Neutrophil (primary cell): ENCODE results near the gene ORAI3.
A peak's percentile ranks its signal among the peaks of the same experiment; 100 is the strongest.
"Not testable (repeated sequence)": the region's sequence is repeated elsewhere in the genome, so short reads cannot be mapped to it uniquely, and the experiment has no call there.

ENCODE experiments used
- H3K27ac ChIP-seq: fragments of 200-600 bp; sonication (generic); 2 replicates; pipeline ENCODE4 v1.5.1; 2016; ENCODE audit warnings: mild to moderate bottlenecking, moderate library complexity
- H3K27me3 ChIP-seq: fragments of 200-600 bp; sonication (generic); 2 replicates; pipeline ENCODE4 v1.6.0; 2016; ENCODE audit warnings: mild to moderate bottlenecking
- H3K36me3 ChIP-seq: fragments of 200-600 bp; sonication (generic); 2 replicates; pipeline ENCODE4 v1.5.1; 2017
- H3K4me1 ChIP-seq, 2 experiments: fragments of 200-600 bp in 1 of 2; sonication (generic) in 1 of 2; 1 replicate in 1 of 2; 2 replicates in 1 of 2; pipeline versions ENCODE4 v1.5.1 to v1.6.1; 2013 to 2016; ENCODE audit warnings: low read depth in 1 of 2, low read length in 1 of 2, mild to moderate bottlenecking in 1 of 2, moderate library complexity in 1 of 2; ENCODE audit not compliant: control insufficient read depth in 1 of 2, insufficient read depth in 1 of 2
- H3K4me3 ChIP-seq, 2 experiments: fragments of 200-600 bp in 1 of 2; sonication (generic) in 1 of 2; 1 replicate in 1 of 2; 2 replicates in 1 of 2; pipeline ENCODE4 v1.5.1; 2013 to 2016; ENCODE audit warnings: low read depth in 1 of 2, low read length in 1 of 2, mild to moderate bottlenecking in 1 of 2, moderate library complexity in 1 of 2
- H3K9me3 ChIP-seq: fragments of 200-600 bp; sonication (generic); 2 replicates; pipeline ENCODE4 v1.5.1; 2016
- TF ChIP-seq, protein P1 (sequence below): fragments of 200-600 bp; sonication (generic); IDR thresholded peaks from 2 replicates; pipeline ENCODE4 v1.5.1; 2016; ENCODE audit warnings: antibody characterized with exemption

The ORAI3 gene

DNA sequence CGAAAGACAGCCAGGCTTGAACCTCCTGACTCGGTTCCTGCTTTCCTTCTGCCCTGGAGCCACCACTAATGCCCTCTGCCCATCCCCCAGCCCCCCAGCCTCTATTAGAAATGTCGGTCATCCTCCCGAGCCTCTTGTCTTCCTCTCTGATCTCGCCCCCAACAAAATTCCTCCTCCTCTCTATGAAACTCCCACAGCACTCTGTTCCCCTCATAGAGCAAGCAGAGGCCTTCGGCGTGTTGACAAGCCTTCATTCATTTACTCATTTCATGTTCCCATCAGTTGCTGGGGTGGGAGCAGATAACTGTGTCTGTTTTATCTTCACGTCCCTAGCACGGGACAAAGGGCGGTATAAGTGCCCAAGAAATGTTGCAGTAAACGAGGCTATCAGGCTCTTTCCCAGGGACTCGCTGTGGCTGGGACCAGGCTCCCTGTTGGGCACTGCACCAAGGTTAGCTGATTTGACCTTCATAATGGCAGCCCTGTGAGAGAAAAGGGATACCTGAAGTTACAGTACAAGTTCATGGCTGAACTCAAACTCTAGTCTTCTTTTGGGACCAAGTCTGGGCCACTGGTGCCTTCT is 17.7 kb upstream of the ORAI3 start:
- no peak overlapping the region for H3K27ac ChIP-seq
- no peaks in the 10 kb centered on the region for H3K9me3 ChIP-seq
- H3K27me3 ChIP-seq = no peaks in the 10 kb centered on the region
- peaks cover 31% of the 10 kb centered on the region for H3K36me3 ChIP-seq
- H3K4me1 ChIP-seq = no peaks in the 10 kb centered on the region
- TF ChIP-seq, protein P1, sequence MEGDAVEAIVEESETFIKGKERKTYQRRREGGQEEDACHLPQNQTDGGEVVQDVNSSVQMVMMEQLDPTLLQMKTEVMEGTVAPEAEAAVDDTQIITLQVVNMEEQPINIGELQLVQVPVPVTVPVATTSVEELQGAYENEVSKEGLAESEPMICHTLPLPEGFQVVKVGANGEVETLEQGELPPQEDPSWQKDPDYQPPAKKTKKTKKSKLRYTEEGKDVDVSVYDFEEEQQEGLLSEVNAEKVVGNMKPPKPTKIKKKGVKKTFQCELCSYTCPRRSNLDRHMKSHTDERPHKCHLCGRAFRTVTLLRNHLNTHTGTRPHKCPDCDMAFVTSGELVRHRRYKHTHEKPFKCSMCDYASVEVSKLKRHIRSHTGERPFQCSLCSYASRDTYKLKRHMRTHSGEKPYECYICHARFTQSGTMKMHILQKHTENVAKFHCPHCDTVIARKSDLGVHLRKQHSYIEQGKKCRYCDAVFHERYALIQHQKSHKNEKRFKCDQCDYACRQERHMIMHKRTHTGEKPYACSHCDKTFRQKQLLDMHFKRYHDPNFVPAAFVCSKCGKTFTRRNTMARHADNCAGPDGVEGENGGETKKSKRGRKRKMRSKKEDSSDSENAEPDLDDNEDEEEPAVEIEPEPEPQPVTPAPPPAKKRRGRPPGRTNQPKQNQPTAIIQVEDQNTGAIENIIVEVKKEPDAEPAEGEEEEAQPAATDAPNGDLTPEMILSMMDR = no peak
- no peak overlapping the region for H3K4me3 ChIP-seq

DNA sequence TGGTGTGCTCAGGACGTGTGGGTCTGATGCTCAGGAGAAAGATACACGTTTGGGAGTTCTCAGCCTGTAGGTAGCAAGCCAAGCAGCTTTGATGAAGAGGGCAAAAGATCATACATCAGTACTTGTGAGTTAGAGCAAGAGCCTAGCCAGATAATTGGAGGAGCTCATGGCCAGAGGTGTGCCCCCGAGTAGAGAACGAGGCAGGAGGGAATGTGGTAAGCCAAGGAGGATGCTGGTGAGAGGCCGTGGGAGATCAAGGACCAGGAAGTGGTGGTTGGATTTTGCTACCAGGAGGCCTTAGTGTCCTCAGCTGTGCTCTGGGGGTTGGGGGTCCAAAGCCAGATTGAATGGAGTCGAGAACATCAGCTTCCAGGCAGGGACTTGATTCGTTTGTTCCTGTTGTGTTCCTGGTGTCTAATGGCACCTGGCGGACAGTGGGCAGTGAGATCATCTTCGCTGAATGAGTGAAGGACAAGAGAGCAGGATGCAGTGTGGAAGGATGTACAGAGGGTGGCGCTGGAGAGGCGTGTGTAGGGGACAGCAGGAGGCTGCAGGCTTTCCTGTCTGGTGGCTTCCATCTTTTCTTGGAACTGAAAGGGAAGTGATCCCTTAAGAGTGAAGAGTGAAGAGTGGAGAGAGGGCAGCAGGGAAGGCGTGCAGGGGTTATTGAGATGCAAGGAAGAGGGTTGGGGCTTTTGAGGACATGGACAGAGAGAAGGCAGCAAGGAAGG is 13.9 kb upstream of the ORAI3 start:
- H3K4me1 ChIP-seq = peaks cover 4 to 9% of the 10 kb centered on the region in 2 experiments
- TF ChIP-seq, protein P1 = peak; percentile 60
- peaks cover 21% of the 10 kb centered on the region for H3K36me3 ChIP-seq
- no peak overlapping the region for H3K27ac ChIP-seq
- H3K9me3 ChIP-seq = no peaks in the 10 kb centered on the region
- no peak overlapping the region for H3K4me3 ChIP-seq
- H3K27me3 ChIP-seq = no peaks in the 10 kb centered on the region

DNA sequence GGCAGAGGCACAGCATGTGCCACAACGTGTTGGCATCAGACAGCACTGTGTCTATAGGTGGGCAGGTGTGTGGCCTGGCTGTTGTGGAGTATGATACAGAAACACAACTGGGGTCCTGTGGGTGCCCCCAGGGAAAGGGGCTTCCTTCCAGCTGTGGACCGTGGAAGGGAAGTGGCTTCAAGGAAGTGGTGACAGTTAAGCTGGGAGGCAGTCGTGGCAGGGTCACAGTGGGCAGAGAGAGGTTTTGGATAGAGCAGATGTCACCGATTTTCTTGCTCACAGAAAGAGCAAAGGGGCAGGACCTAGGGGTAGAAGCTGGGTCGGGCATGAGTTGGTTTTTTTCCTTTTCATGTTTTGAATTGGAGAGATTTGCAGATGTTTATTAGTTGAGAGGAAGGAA is 11.2 kb upstream of the ORAI3 start:
- TF ChIP-seq, protein P1 = no peak
- no peak overlapping the region for H3K4me3 ChIP-seq
- no peak overlapping the region for H3K27ac ChIP-seq
- H3K27me3 ChIP-seq = no peaks in the 10 kb centered on the region
- H3K9me3 ChIP-seq = no peaks in the 10 kb centered on the region
- H3K36me3 ChIP-seq = no peaks in the 10 kb centered on the region
- peaks cover 16 to 21% of the 10 kb centered on the region in 2 experiments for H3K4me1 ChIP-seq

DNA sequence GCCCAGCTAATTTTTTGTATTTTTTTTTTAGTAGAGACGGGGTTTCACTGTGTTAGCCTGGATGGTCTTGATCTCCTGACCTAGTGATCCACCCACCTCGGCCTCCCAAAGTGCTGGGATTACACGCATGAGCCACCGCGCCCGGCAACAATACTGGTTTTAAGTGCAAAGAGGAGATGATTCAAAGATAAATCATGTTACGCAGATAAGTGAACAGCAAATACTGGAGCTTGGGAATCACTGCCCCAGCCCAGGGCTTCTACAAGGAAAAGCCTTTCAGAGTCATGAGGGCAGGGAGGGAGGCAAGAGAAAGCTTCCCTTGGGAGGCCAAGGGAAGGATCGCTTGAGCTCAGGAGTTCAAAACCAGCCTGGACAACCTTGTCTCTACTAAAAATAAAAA is 9.3 kb upstream of the ORAI3 start:
- not testable (repeated sequence) for H3K27ac ChIP-seq, H3K9me3 ChIP-seq
- H3K4me1 ChIP-seq = peaks cover 18 to 25% of the 10 kb centered on the region in 2 experiments

DNA sequence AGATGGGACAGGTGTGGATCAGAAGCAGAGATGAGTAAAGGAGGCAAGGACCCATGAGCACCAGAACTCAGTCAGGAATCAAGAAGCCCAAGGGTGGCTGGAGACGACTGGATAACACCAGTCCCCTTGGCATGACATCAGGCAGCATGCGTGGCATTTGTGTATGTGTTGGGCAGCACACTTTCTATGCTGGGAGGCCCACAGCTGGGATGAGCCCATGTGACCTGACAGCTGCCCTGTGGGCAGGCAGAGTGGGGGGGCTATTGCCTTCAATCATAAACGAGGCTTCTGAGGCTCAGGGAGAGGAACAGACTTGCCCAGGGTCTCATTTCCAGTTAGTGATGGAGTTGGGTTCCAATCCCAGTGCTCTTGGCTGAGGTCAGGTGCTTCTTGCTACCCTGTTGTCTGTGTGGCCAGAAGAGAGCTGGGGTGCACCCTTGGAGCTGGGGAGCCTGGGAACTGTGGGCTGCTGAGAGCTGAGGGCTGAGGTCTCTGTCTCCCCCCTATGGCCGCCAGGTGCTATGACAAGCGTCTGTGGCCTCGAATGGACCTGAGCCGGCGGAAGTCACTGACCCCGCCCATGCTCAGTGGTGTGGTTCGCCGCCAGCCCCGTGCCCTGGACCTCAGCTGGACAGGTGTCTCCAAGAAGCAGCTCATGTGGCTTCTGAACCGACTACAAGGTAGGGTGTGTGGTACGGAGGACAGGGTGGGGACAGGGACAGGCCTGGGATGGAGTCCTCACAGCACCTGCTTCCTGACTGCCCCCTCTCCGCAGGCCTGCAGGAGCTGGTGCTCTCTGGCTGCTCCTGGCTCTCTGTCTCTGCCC is 7.1 kb upstream of the ORAI3 start:
- H3K27me3 ChIP-seq = no peaks in the 10 kb centered on the region
- H3K9me3 ChIP-seq = no peaks in the 10 kb centered on the region
- no peaks in the 10 kb centered on the region for H3K36me3 ChIP-seq
- peaks cover 41 to 47% of the 10 kb centered on the region in 2 experiments for H3K4me1 ChIP-seq
- TF ChIP-seq, protein P1 = peak; percentile 99
- H3K27ac ChIP-seq = peak overlapping the region; percentile 50
- H3K4me3 ChIP-seq = peak overlapping the region; percentile 18 to 46

More for the DNA sequence above, 9.3 kb upstream of the ORAI3 start:
- not testable (repeated sequence) for H3K27me3 ChIP-seq, H3K4me3 ChIP-seq, H3K36me3 ChIP-seq

DNA sequence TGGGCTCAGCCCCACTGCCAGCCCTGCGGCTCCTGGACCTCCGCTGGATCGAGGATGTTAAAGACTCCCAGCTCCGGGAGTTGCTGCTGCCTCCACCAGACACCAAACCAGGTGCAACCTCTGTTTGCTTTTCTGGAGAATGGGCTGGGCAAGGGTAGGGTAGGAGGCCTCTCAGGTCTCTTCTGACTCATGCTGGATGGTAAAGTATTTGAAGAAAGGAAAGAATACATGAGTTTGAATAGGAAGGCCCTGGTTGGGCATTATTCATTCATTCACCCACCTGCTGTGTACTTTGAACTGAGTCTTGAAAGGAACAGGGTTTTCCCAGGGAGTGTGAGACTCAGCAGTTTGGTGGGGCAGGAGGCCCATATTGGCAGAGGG is 6.5 kb upstream of the ORAI3 start:
- TF ChIP-seq, protein P1 = no peak
- Histone ChIP-seq H3K27ac (peak overlapping the region; percentile 50), H3K4me1 (peaks cover 44 to 49% of the 10 kb centered on the region in 2 experiments), H3K27me3 (no peaks in the 10 kb centered on the region), H3K36me3 (no peaks in the 10 kb centered on the region), H3K4me3 (peak overlapping the region; percentile 18 to 46), H3K9me3 (no peaks in the 10 kb centered on the region)
